Brain microvascular endothelial cell (primary cell): Measurements from ENCODE around the gene ZNF385D.

Source experiments
- DNase-seq: peaks from one replicate; pipeline ENCODE4 v3.0.0-alpha.2; 2020
- H3K27ac ChIP-seq: fragments of 250-450 bp; sonication (Bioruptor Pico); 2 replicates; pipeline ENCODE4 v1.5.1; 2020; ENCODE audit warnings: mild to moderate bottlenecking, moderate library complexity
- H3K27me3 ChIP-seq: fragments of 250-450 bp; sonication (Bioruptor Pico); replicated peaks from 2 replicates; pipeline ENCODE4 v1.5.1; 2020; ENCODE audit warnings: mild to moderate bottlenecking
- H3K36me3 ChIP-seq: fragments of 250-450 bp; sonication (Bioruptor Pico); replicated peaks from 2 replicates; pipeline ENCODE4 v1.5.1; 2020; ENCODE audit warnings: mild to moderate bottlenecking
- H3K4me3 ChIP-seq: 2 replicates; pipeline ENCODE4 v1.5.1; 2011; ENCODE audit warnings: low read depth, mild to moderate bottlenecking, control low read depth, low read length, moderate library complexity
- in situ Hi-C: cut with HindIII; loops from 2 replicates; pipeline ENCODE4 v1.10.0; 2017; ENCODE audit warnings: low sequenced_read_pairs, low pct_ligation_motif_present
- TF ChIP-seq, protein P1 (sequence below): IDR thresholded peaks from 2 replicates; pipeline ENCODE4 v1.5.1; 2011; ENCODE audit warnings: low read depth, mild to moderate bottlenecking, moderate library complexity, low read length, control low read depth, inconsistent platforms; ENCODE audit errors: missing control alignments

The ZNF385D gene

DNA sequence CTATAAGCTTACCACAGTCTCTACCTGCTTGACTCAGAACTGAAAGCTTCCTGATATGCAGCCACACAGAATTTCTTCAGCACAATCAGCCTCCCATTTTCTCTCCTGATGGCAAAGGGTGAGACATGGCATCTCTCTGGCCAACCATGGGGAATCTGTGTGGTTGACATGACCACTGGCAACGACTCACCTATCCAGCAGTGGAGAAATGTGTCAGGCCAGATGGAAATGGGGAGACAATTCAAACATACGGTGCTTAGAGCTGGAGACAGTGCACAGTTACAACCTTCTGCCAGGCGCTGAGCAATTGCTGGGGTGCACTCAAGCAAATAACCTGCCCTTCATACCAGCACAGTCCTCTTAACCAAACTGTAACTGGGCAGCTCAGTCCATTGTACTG, 3.6 kb downstream of the ZNF385D start:
- no peak for DNase-seq
- no peaks in the 10 kb centered on the region for H3K27me3 ChIP-seq
- TF ChIP-seq, protein P1, sequence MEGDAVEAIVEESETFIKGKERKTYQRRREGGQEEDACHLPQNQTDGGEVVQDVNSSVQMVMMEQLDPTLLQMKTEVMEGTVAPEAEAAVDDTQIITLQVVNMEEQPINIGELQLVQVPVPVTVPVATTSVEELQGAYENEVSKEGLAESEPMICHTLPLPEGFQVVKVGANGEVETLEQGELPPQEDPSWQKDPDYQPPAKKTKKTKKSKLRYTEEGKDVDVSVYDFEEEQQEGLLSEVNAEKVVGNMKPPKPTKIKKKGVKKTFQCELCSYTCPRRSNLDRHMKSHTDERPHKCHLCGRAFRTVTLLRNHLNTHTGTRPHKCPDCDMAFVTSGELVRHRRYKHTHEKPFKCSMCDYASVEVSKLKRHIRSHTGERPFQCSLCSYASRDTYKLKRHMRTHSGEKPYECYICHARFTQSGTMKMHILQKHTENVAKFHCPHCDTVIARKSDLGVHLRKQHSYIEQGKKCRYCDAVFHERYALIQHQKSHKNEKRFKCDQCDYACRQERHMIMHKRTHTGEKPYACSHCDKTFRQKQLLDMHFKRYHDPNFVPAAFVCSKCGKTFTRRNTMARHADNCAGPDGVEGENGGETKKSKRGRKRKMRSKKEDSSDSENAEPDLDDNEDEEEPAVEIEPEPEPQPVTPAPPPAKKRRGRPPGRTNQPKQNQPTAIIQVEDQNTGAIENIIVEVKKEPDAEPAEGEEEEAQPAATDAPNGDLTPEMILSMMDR: no peak
- in situ Hi-C loops: no loop called here
- H3K36me3 ChIP-seq: no peaks in the 10 kb centered on the region
- H3K27ac ChIP-seq: no peak overlapping the region
- no peak overlapping the region for H3K4me3 ChIP-seq

DNA sequence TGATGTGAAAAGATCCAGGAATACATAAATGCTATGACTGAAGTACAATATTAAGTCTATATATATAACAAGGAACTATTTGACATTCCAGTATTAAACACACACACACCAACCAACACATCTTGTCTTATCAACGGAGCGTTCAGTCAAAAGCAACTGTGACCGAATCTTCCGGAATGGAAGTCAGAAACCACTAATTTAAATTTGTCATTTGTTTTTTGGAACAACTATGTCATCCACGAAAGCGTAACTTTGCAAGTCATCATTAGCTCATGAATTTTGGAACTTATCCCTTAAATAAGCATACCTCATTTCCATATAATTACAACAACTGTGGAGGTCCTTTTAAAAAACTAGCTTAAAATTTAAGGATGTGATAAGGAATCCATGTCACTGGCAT, 5.0 kb downstream of the ZNF385D start:
- H3K27me3 ChIP-seq: no peaks in the 10 kb centered on the region
- TF ChIP-seq, protein P1: no peak
- no peak overlapping the region for H3K27ac ChIP-seq
- H3K36me3 ChIP-seq: no peaks in the 10 kb centered on the region
- DNase-seq: no peak
- in situ Hi-C loops: no loop called here
- no peak overlapping the region for H3K4me3 ChIP-seq

DNA sequence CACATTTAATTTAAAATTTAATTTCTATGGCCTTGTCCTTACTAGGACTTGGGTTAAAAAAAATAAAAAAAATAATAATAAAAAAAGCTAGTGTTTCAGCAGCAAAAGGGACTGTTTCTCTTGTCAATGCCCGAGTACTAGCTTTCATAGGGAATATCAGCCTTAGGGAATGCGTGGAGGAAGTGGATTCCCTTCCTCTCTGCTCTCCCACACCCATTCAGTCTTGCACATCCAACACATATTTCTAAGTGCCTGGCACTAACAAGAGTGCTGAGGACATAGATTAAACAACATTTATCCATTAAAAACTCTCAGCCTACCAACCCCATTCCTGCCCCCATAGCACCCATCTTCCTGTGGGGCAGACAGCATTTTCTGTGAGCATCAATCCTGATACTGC, 6.2 kb downstream of the ZNF385D start:
- DNase-seq: no peak
- H3K4me3 ChIP-seq: no peak overlapping the region
- in situ Hi-C loops: no loop called here
- H3K27me3 ChIP-seq: no peaks in the 10 kb centered on the region
- H3K36me3 ChIP-seq: no peaks in the 10 kb centered on the region
- H3K27ac ChIP-seq: no peak overlapping the region
- TF ChIP-seq, protein P1: no peak

DNA sequence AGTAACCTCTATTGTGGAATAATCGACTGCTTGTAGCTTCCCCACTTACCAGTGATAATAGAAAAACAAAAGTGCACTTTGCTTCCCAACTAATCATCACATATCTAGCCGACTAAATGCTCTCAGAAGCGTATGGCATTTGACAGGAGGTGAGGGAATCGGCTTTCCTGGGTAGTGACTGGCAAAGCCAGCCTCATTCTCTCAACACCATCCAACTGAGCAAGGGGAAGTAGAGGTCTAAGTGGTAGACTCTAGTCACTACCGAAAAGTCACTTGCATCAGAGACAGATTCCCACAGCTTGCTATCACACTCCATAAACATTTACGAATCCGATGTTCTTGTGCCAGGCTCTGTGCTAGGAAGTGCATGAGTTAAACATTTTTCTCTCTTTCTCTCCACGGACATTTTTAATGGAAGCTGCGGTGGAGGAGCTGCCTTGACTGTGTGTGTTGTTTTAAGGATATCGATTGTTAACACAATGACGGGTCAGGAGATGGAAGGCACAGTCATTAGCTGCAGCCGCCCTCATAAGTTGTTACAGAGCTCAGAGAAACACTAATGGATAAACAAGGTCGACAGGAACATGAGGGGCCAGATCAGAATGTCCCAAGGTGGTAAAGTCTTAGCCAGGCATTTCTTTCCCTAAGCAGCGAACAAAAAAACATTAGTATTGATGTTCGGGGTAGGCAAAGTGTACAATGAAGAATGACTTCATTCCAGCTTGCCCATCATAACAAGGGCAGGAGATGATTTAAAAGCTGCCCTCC, 11.9 kb downstream of the ZNF385D start:
- TF ChIP-seq, protein P1: no peak
- H3K27ac ChIP-seq: no peak overlapping the region
- no peaks in the 10 kb centered on the region for H3K36me3 ChIP-seq
- H3K27me3 ChIP-seq: no peaks in the 10 kb centered on the region
- no peak for DNase-seq
- no peak overlapping the region for H3K4me3 ChIP-seq
- in situ Hi-C loops: no loop called here

DNA sequence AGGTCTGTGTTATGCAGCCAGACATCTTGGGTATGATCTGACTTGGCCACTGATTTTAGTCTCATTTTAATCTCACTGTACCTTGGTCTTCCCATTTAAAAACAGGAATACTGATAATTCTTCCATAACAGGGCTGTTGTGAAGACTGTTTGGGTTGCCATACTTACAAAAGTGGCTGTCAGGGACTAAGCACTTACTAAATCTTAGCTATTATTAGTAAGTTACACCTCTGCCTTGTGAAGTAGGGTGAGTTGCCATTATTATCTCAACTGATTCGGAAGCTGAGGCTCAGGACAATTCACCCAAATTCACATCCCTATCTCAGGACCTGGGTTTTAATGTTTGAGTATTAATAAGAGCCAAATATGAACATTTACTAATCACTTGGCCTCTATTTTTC, 12.7 kb downstream of the ZNF385D start:
- Histone ChIP-seq H3K27ac (no peak overlapping the region), H3K4me3 (no peak overlapping the region), H3K27me3 (no peaks in the 10 kb centered on the region), H3K36me3 (no peaks in the 10 kb centered on the region)
- in situ Hi-C loops: no loop called here
- DNase-seq: no peak
- TF ChIP-seq, protein P1: no peak

DNA sequence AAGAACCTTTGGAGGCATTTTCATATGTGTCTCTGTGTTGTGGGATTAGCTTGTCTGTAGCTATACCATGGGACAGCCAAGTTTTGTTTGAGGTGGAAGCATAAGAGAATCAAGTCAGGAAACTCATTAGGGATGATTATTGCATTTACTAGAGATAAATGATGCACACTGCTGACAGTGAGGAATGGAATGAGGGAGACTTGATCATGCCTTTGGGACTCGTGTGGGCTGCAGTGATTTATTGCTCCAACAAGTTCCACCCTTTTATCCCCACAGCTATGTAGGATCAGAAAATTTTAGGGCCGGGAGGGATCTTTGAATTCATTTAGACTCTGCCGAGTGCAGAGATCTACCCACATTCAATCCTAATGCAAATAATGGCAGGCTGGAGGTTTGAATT, 16.3 kb downstream of the ZNF385D start:
- DNase-seq: no peak
- Histone ChIP-seq H3K27me3 (no peaks in the 10 kb centered on the region), H3K36me3 (no peaks in the 10 kb centered on the region), H3K27ac (no peak overlapping the region), H3K4me3 (no peak overlapping the region)
- in situ Hi-C loops: no loop called here
- TF ChIP-seq, protein P1: no peak
